Parathyroid adenoma (tissue), 2 donors: ENCODE results near the gene RDH12.
A peak's percentile ranks its signal among the peaks of the same experiment; 100 is the strongest.

Experiments
- H2AFZ ChIP-seq: fragments of 300-600 bp; sonication (generic); one replicate; pipeline ENCODE4 v1.7.0; 2017; ENCODE audit warnings: antibody characterized with exemption, mild to moderate bottlenecking
- H3K27ac ChIP-seq: fragments of 300-600 bp; sonication (generic); one replicate; pipeline ENCODE4 v1.7.0; 2017
- H3K27me3 ChIP-seq: fragments of 300-600 bp; sonication (generic); one replicate; pipeline ENCODE4 v1.7.0; 2017; ENCODE audit warnings: low read length; ENCODE audit not compliant: control insufficient read depth, insufficient read depth
- H3K36me3 ChIP-seq: fragments of 300-600 bp; sonication (generic); one replicate; pipeline ENCODE4 v1.7.0; 2017; ENCODE audit warnings: low read length; ENCODE audit not compliant: control insufficient read depth, insufficient read depth
- H3K4me1 ChIP-seq: fragments of 300-600 bp; sonication (generic); one replicate; pipeline ENCODE4 v1.7.0; 2017; ENCODE audit warnings: control low read depth
- H3K4me2 ChIP-seq: fragments of 300-600 bp; sonication (generic); one replicate; pipeline ENCODE4 v1.7.0; 2017; ENCODE audit warnings: low read length
- H3K4me3 ChIP-seq: fragments of 300-600 bp; sonication (generic); one replicate; pipeline ENCODE4 v1.7.0; 2017; ENCODE audit warnings: low read depth, low read length
- H3K79me2 ChIP-seq: fragments of 300-600 bp; sonication (generic); one replicate; pipeline ENCODE4 v1.7.0; 2017; ENCODE audit warnings: control low read depth
- H3K9ac ChIP-seq: fragments of 300-600 bp; sonication (generic); one replicate; pipeline ENCODE4 v1.7.0; 2017; ENCODE audit warnings: mild to moderate bottlenecking
- H3K9me3 ChIP-seq: fragments of 300-600 bp; sonication (generic); one replicate; pipeline ENCODE4 v1.7.0; 2017; ENCODE audit warnings: low read length; ENCODE audit not compliant: control insufficient read depth
- CTCF ChIP-seq: fragments of 300-600 bp; sonication (generic); IDR thresholded peaks from one replicate; pipeline ENCODE4 v1.7.0; 2017; ENCODE audit warnings: antibody characterized with exemption, mild to moderate bottlenecking
- donor health status: primary hyperparathyroidism.

Gene RDH12

GRCh38 chr14:67683842-67684241 is 17.8 kb upstream of the RDH12 start:
- Histone ChIP-seq H3K4me2 (no peak overlapping the region), H2AFZ (no peak overlapping the region), H3K36me3 (no peaks in the 10 kb centered on the region), H3K79me2 (no peaks in the 10 kb centered on the region), H3K9me3 (no peaks in the 10 kb centered on the region), H3K27me3 (no peaks in the 10 kb centered on the region), H3K4me3 (no peak overlapping the region), H3K27ac (no peak overlapping the region), H3K9ac (no peak overlapping the region), H3K4me1 (no peaks in the 10 kb centered on the region)
- TF ChIP-seq CTCF, result no peak

GRCh38 chr14:67690011-67690410 is 11.7 kb upstream of the RDH12 start:
- no peak for TF ChIP-seq CTCF
- H3K4me1 ChIP-seq, result no peaks in the 10 kb centered on the region
- H3K79me2 ChIP-seq, result peaks cover 6% of the 10 kb centered on the region
- H3K27me3 ChIP-seq, result no peaks in the 10 kb centered on the region
- no peaks in the 10 kb centered on the region for H3K36me3 ChIP-seq
- no peak overlapping the region for H3K9ac ChIP-seq
- H3K4me3 ChIP-seq, result no peak overlapping the region
- no peak overlapping the region for H3K4me2 ChIP-seq
- no peak overlapping the region for H3K27ac ChIP-seq
- no peaks in the 10 kb centered on the region for H3K9me3 ChIP-seq
- H2AFZ ChIP-seq, result no peak overlapping the region

GRCh38 chr14:67694791-67695393 is 6.8 kb upstream of the RDH12 start:
- H3K27me3 ChIP-seq, result no peaks in the 10 kb centered on the region
- no peaks in the 10 kb centered on the region for H3K9me3 ChIP-seq
- peak overlapping the region; percentile 69 for H3K27ac ChIP-seq
- no peak for TF ChIP-seq CTCF
- peaks cover 11% of the 10 kb centered on the region for H3K79me2 ChIP-seq
- peak overlapping the region; percentile 68 for H3K4me2 ChIP-seq
- peak overlapping the region; percentile 82 for H3K4me3 ChIP-seq
- H3K4me1 ChIP-seq, result no peaks in the 10 kb centered on the region
- no peak overlapping the region for H3K9ac ChIP-seq
- no peaks in the 10 kb centered on the region for H3K36me3 ChIP-seq
- H2AFZ ChIP-seq, result peak overlapping the region; percentile 96

GRCh38 chr14:67695394-67695949 is 6.2 kb upstream of the RDH12 start, which contains the start of gene RDH11:
TSS of gene RDH11 (minus strand) at chr14:67695764. CDS start at chr14:67695703, 61 bp downstream.
- Histone ChIP-seq H3K79me2 (peaks cover 11% of the 10 kb centered on the region), H3K4me2 (peak within 1 kb of the TSS; percentile 68), H2AFZ (peak within 1 kb of the TSS; percentile 96), H3K9ac (no peak within 1 kb of the TSS), H3K27me3 (no peaks in the 10 kb centered on the region), H3K9me3 (no peaks in the 10 kb centered on the region), H3K4me3 (peak within 1 kb of the TSS; percentile 82), H3K36me3 (no peaks in the 10 kb centered on the region), H3K27ac (peak within 1 kb of the TSS; percentile 69), H3K4me1 (no peaks in the 10 kb centered on the region)
- TF ChIP-seq CTCF, result no peak

GRCh38 chr14:67697006-67697405 is 4.7 kb upstream of the RDH12 start:
- no peak for TF ChIP-seq CTCF
- Histone ChIP-seq H3K4me3 (no peak overlapping the region), H2AFZ (peak overlapping the region; percentile 28), H3K9ac (no peak overlapping the region), H3K4me1 (no peaks in the 10 kb centered on the region), H3K27ac (no peak overlapping the region), H3K27me3 (no peaks in the 10 kb centered on the region), H3K4me2 (no peak overlapping the region), H3K36me3 (no peaks in the 10 kb centered on the region), H3K79me2 (peaks cover 11% of the 10 kb centered on the region), H3K9me3 (no peaks in the 10 kb centered on the region)
